IMR-90 (cell line): ENCODE results near the gene HADHA. TPM values are rescaled to one million over a fixed set of nuclear protein-coding genes. Genes with fewer than 3 reads are reported as not detected.

Experiments
- ATAC-seq: fragments of 200-7000 bp; cut with Tn5 transposase; 2 replicates; pipeline ENCODE4 v1.9.1; 2020; ENCODE audit warnings: low read depth, mild to moderate bottlenecking, moderate library complexity
- BruUV-seq: library from RNA; stranded (reverse); fragments of 400-500 nt; replicated peaks from 2 replicates; lab custom pipeline; 2021; lab: Mats Ljungman, UMichigan
- CTCF ChIA-PET: fragments of 300-600 bp; formaldehyde crosslinking; extraction: SDS; loops from one replicate; lab custom pipeline; 2021; ENCODE audit warnings: antibody characterized with exemption; lab: Yijun Ruan, JAX
- POLR2A ChIA-PET: fragments of 300-600 bp; sonication (Branson Sonifier 250); formaldehyde crosslinking; loops from one replicate; lab custom pipeline; 2022; ENCODE audit warnings: antibody characterized with exemption; ENCODE audit not compliant: unreplicated experiment; lab: Charles Lee
- DNase-seq: peaks from one replicate; pipeline ENCODE4 v3.0.0; 2013
- H2AFZ ChIP-seq: replicated peaks from 2 replicates; pipeline ENCODE3; 2013; ENCODE audit warnings: low read length, mild to moderate bottlenecking; ENCODE audit not compliant: poor library complexity
- H2AK5ac ChIP-seq: 2 replicates; pipeline ENCODE4 v1.6.1; 2013; ENCODE audit warnings: low read depth, low read length, inconsistent platforms
- H2AK9ac ChIP-seq: replicated peaks from 2 replicates; pipeline ENCODE3; 2013; ENCODE audit warnings: mild to moderate bottlenecking, low read depth, low read length, moderate library complexity; ENCODE audit not compliant: poor library complexity
- H2BK120ac ChIP-seq: 2 replicates; pipeline ENCODE4 v1.6.1; 2013; ENCODE audit warnings: low read depth, low read length, inconsistent platforms
- H2BK15ac ChIP-seq: 3 replicates; pipeline ENCODE4 v1.6.1; 2013; ENCODE audit warnings: low read depth, low read length, inconsistent platforms
- H2BK20ac ChIP-seq: 2 replicates; pipeline ENCODE4 v1.6.1; 2013; ENCODE audit warnings: low read depth, mild to moderate bottlenecking, inconsistent platforms, low read length, moderate library complexity
- H2BK5ac ChIP-seq: 2 replicates; pipeline ENCODE4 v1.6.1; 2013; ENCODE audit warnings: mild to moderate bottlenecking, low read depth, low read length, inconsistent platforms; ENCODE audit not compliant: poor library complexity, severe bottlenecking
- H3K14ac ChIP-seq: replicated peaks from 2 replicates; pipeline ENCODE4 v1.6.1; 2013; ENCODE audit warnings: low read depth, low read length, inconsistent platforms
- H3K18ac ChIP-seq: 2 replicates; pipeline ENCODE4 v1.6.1; 2013; ENCODE audit warnings: low read depth, low read length, control low read depth
- H3K23ac ChIP-seq: 2 replicates; pipeline ENCODE4 v1.6.1; 2013; ENCODE audit warnings: low read depth, low read length, inconsistent platforms
- H3K27ac ChIP-seq: 2 replicates; pipeline ENCODE4 v1.5.1; 2013; ENCODE audit warnings: mild to moderate bottlenecking, control low read depth, low read length; ENCODE audit not compliant: insufficient read depth
- H3K27me3 ChIP-seq: 2 replicates; pipeline ENCODE4 v1.6.1; 2013; ENCODE audit warnings: low read length; ENCODE audit not compliant: control insufficient read depth, insufficient read depth
- H3K36me3 ChIP-seq: 2 replicates; pipeline ENCODE4 v1.6.1; 2013; ENCODE audit warnings: low read length, mixed read lengths; ENCODE audit not compliant: control insufficient read depth, insufficient read depth
- H3K4ac ChIP-seq: 2 replicates; pipeline ENCODE4 v1.6.1; 2013; ENCODE audit warnings: low read depth, low read length, inconsistent platforms
- H3K4me1 ChIP-seq: 2 replicates; pipeline ENCODE4 v1.6.1; 2013; ENCODE audit warnings: low read length, mixed read lengths; ENCODE audit not compliant: control insufficient read depth, insufficient read depth
- H3K4me2 ChIP-seq: 2 replicates; pipeline ENCODE4 v1.6.1; 2013; ENCODE audit warnings: low read depth, mild to moderate bottlenecking, control low read depth, low read length, moderate library complexity
- H3K4me3 ChIP-seq: 2 replicates; pipeline ENCODE4 v1.5.1; 2013; ENCODE audit warnings: low read depth, mild to moderate bottlenecking, control low read depth, low read length, moderate library complexity; ENCODE audit not compliant: insufficient read depth
- H3K56ac ChIP-seq: 2 replicates; pipeline ENCODE4 v1.6.1; 2013; ENCODE audit warnings: low read length, inconsistent platforms; ENCODE audit not compliant: insufficient read depth; ENCODE audit errors: extremely low read depth
- H3K79me1 ChIP-seq, 2 experiments: 2 replicates each; pipeline ENCODE4 v1.6.1; 2013; ENCODE audit warnings: low read length in 2 of 2, inconsistent platforms in 1 of 2, low read depth in 1 of 2
- H3K9ac ChIP-seq: 2 replicates; pipeline ENCODE4 v1.6.1; 2013; ENCODE audit warnings: low read depth, low read length, control low read depth
- H3K9me1 ChIP-seq: 2 replicates; pipeline ENCODE4 v1.6.1; 2013; ENCODE audit warnings: low read length, inconsistent platforms; ENCODE audit not compliant: insufficient read depth
- H3K9me3 ChIP-seq: 2 replicates; pipeline ENCODE4 v1.6.1; 2013; ENCODE audit warnings: low read length; ENCODE audit not compliant: control insufficient read depth, insufficient read depth
- H4K20me1 ChIP-seq: 2 replicates; pipeline ENCODE4 v1.6.1; 2013; ENCODE audit warnings: low read length, inconsistent platforms; ENCODE audit not compliant: insufficient read depth
- H4K5ac ChIP-seq: 2 replicates; pipeline ENCODE4 v1.6.1; 2013; ENCODE audit warnings: mild to moderate bottlenecking, low read depth, low read length, control low read depth
- H4K8ac ChIP-seq, 2 experiments: 2 replicates each; pipeline ENCODE4 v1.6.1; 2013; ENCODE audit warnings: low read depth in 2 of 2, low read length in 2 of 2, control low read depth in 1 of 2, inconsistent platforms in 1 of 2
- H4K91ac ChIP-seq: 2 replicates; pipeline ENCODE4 v1.6.1; 2013; ENCODE audit warnings: low read depth, low read length, inconsistent platforms; ENCODE audit not compliant: insufficient read depth
- MAFK ChIP-seq: IDR thresholded peaks from 2 replicates; pipeline ENCODE4 v1.6.1; 2012; ENCODE audit warnings: low read depth, low read length, improper control_type of control experiment
- NFE2L2 ChIP-seq: fragments of 150-350 bp; IDR thresholded peaks from 2 replicates; pipeline ENCODE4 v1.6.1; 2016; ENCODE audit warnings: low read depth, mild to moderate bottlenecking, low read length
- POLR2A ChIP-seq: IDR thresholded peaks from 2 replicates; pipeline ENCODE4 v1.6.1; 2012; ENCODE audit warnings: mild to moderate bottlenecking, low read depth, low read length
- RCOR1 ChIP-seq: IDR thresholded peaks from 2 replicates; pipeline ENCODE4 v1.6.1; 2012; ENCODE audit warnings: mild to moderate bottlenecking, low read length, improper control_type of control experiment; ENCODE audit not compliant: insufficient replicate concordance
- SMC3 ChIP-seq: fragments of 150-350 bp; IDR thresholded peaks from 2 replicates; pipeline ENCODE4 v1.6.1; 2016; ENCODE audit warnings: low read depth, mild to moderate bottlenecking, antibody characterized with exemption, low read length, moderate library complexity
- WGBS, 2 experiments: methylation state at CpG; one replicate each; pipeline versions ENCODE4 v1.1.5 to v1.1.7; 2013; ENCODE audit warnings: missing lambda C conversion rate in 2 of 2; ENCODE audit not compliant: insufficient read length in 1 of 2; ENCODE audit errors: extremely low coverage in 2 of 2; 5-methylcytosine and 5-hydroxymethylcytosine counted together
- dilution Hi-C: fragments of 300-500 bp; cut with HindIII; formaldehyde crosslinking; loops from one replicate; pipeline ENCODE4 v1.14.3; 2018; ENCODE audit warnings: low sequenced_read_pairs; ENCODE audit not compliant: unreplicated experiment
- in situ Hi-C: fragments of 300-500 bp; cut with MboI; formaldehyde crosslinking; loops from 3 replicates; pipeline ENCODE4 v1.14.3; 2019; ENCODE audit warnings: low sequenced_read_pairs, inconsistent platforms, mixed read lengths
- intact Hi-C: fragments of 100-400 bp; cut with micrococcal nuclease; formaldehyde crosslinking; loops from 2 replicates; pipeline ENCODE4 v1.10.0; 2022
- polyA plus RNA-seq, 3 experiments: library from polyadenylated mRNA; depleted of rRNA; stranded (reverse); fragments of >200 nt; gene quantifications; 2 replicates each; pipeline ENCODE4 v1.2.3, GENCODE V29; 2012; ENCODE audit warnings: low replicate concordance in 1 of 3
- total RNA-seq: library from RNA; depleted of rRNA; stranded (reverse); fragments of >200 nt; gene quantifications from 2 replicates; pipeline ENCODE4 v1.2.3, GENCODE V29; 2012
- TF ChIP-seq, protein P1 (sequence below): fragments of 150-350 bp; IDR thresholded peaks from 2 replicates; pipeline ENCODE4 v1.6.1; 2017; ENCODE audit warnings: mild to moderate bottlenecking, antibody characterized with exemption, low read length, low read depth

HADHA gene
- total and polyA plus RNA-seq, 2 of the 4 experiments (the other 2 are of a cell fraction), result 52.7 to 111 TPM

DNA sequence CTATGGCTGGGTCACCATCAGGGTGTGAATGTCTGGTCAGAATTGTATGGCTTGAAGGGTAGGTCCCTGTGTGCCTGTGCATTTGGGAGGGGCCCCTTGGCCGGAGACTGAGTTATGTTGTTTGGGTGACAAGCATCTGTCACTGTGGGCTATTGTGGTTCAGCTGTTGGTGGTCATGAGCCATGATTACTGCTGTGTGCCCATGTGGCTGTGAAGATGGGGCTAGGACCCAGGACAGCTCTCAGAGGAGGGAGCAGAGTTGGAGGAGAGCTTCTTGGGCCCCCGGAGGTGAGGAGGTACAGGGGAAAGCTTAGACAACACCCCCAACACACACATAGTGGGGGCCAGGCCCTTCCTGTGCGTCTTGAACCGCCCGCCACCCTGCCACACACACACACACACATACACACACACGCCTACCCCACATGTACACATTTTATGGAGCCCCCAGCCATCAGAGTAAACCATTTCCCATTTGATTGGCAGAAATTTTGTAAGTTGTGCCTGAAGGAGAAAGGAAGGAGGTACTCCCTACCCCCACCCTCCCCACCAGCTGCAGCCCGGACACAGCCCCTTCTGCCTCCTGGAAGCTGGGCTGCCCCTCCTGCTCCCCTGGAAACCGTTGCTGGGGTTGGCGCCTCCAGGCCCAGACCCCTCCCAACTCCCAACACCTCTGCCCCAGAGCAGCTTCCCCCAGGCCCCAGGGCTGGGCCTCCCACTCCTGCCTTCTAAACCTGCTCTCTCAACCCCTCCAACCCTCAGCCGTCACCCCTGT, 69.6 kb downstream of the HADHA start:
- Histone ChIP-seq H3K9ac (no peak overlapping the region), H4K8ac (no peak overlapping the region), H3K4me2 (no peak overlapping the region), H2AK9ac (no peak overlapping the region), H3K27ac (no peak overlapping the region), H3K9me3 (no peaks in the 10 kb centered on the region; the same call in 1 of the 2 replicates), H3K79me1 (no peaks in the 10 kb centered on the region), H2AK5ac (no peak overlapping the region), H2AFZ (no peak overlapping the region), H3K36me3 (no peaks in the 10 kb centered on the region), H4K91ac (no peak overlapping the region), H3K23ac (no peak overlapping the region), H4K20me1 (no peaks in the 10 kb centered on the region), H3K4me3 (no peak overlapping the region), H2BK120ac (no peak overlapping the region), H2BK15ac (no peak overlapping the region), H2BK5ac (no peak overlapping the region), H3K27me3 (peaks cover 58% of the 10 kb centered on the region), H3K4ac (no peak overlapping the region), H3K9me1 (no peaks in the 10 kb centered on the region), H3K14ac (no peak overlapping the region), H3K18ac (no peak overlapping the region), H3K56ac (no peak overlapping the region), H3K4me1 (no peaks in the 10 kb centered on the region), H4K5ac (no peak overlapping the region), H2BK20ac (no peak overlapping the region)
- ATAC-seq (no peak), DNase-seq (no peak)
- TF ChIP-seq SMC3, result no peak
- TF ChIP-seq, protein P1, sequence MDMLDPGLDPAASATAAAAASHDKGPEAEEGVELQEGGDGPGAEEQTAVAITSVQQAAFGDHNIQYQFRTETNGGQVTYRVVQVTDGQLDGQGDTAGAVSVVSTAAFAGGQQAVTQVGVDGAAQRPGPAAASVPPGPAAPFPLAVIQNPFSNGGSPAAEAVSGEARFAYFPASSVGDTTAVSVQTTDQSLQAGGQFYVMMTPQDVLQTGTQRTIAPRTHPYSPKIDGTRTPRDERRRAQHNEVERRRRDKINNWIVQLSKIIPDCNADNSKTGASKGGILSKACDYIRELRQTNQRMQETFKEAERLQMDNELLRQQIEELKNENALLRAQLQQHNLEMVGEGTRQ, result no peak
- no peak for TF ChIP-seq MAFK
- TF ChIP-seq POLR2A, result no peak
- no peak for TF ChIP-seq RCOR1
- no peak for TF ChIP-seq NFE2L2
- in situ Hi-C loops (no loop called here), dilution Hi-C loops (no loop called here), intact Hi-C loops (no loop called here)
- CTCF ChIA-PET, result no interaction called here
- POLR2A ChIA-PET, result no interaction called here
- BruUV-seq, result no TSS peak
- WGBS, 2 experiments, result 67% methylated on average over 1 of the region's 10 CpGs; no CpG with 5 or more reads in 1 of the 2 experiments
